Activated CD8-positive, alpha-beta memory T cell treated with anti-CD3 and anti-CD28 coated beads for 36 hours (primary cell): ENCODE measurements around the gene CDC16. TPM values are rescaled to one million over a fixed set of nuclear protein-coding genes. Genes with fewer than 3 reads are reported as not detected.

Source experiments
- CTCF ChIA-PET: fragments of 350-600 bp; sonication (Branson Sonifier 250); formaldehyde crosslinking; loops from one replicate; lab custom pipeline; 2021; ENCODE audit warnings: antibody characterized with exemption; lab: Charles Lee
- POLR2A ChIA-PET: fragments of 350-600 bp; sonication (Branson Sonifier 250); formaldehyde crosslinking; loops from one replicate; lab custom pipeline; 2021; ENCODE audit warnings: antibody characterized with exemption; lab: Charles Lee
- total RNA-seq, 2 experiments: library from RNA; stranded (reverse); gene quantifications; one replicate each; pipeline ENCODE4 v1.2.3, GENCODE V29; 2021

CDC16 gene
- total RNA-seq, 2 experiments from 2014 or later: 75.1 to 76.7 TPM

GRCh38 chr13:114283576-114283975 is 48.9 kb downstream of the CDC16 start:
- ChIA-PET CTCF (no interaction called here), POLR2A (interaction anchor here (0.7 to 1.1 kb wide), 2 partner anchors 29 to 32 kb away, joined by 3 to 5 read pairs; no protein-coding TSS in a partner anchor)

GRCh38 chr13:114284680-114285079 is 50.0 kb downstream of the CDC16 start:
- CTCF ChIA-PET: no interaction called here
- POLR2A ChIA-PET: interaction anchor here (0.7 to 1.1 kb wide), 2 partner anchors 28 to 31 kb away, joined by 3 to 5 read pairs; no protein-coding TSS in a partner anchor

- ChIA-PET POLR2A (no interaction called here), CTCF (no interaction called here)
Observed at GRCh38 chr13:114285166-114285808, 50.6 kb downstream of the CDC16 start.

- POLR2A ChIA-PET: no interaction called here
- CTCF ChIA-PET: no interaction called here
Observed at GRCh38 chr13:114286808-114287207, 52.1 kb downstream of the CDC16 start.

- ChIA-PET POLR2A (no interaction called here), CTCF (no interaction called here)
Observed at GRCh38 chr13:114288157-114288591, 53.5 kb downstream of the CDC16 start.

- ChIA-PET POLR2A (no interaction called here), CTCF (no interaction called here)
Observed at GRCh38 chr13:114296448-114296847, 61.8 kb downstream of the CDC16 start.

- CTCF ChIA-PET: interaction anchor here (1.3 kb wide), 1 partner anchor 324 kb away, joined by 3 read pairs; no protein-coding TSS in a partner anchor
- POLR2A ChIA-PET: no interaction called here
Observed at GRCh38 chr13:114296902-114297301, 62.2 kb downstream of the CDC16 start.

- CTCF ChIA-PET: no interaction called here
- POLR2A ChIA-PET: no interaction called here
Observed at GRCh38 chr13:114298866-114299265, 64.2 kb downstream of the CDC16 start.

- POLR2A ChIA-PET: no interaction called here
Observed at GRCh38 chr13:114299604-114300305, 65.1 kb downstream of the CDC16 start.

GRCh38 chr13:114303700-114304327 is 69.1 kb downstream of the CDC16 start:
- POLR2A ChIA-PET: no interaction called here
- CTCF ChIA-PET: no interaction called here

More at GRCh38 chr13:114299604-114300305, 65.1 kb downstream of the CDC16 start:
- CTCF ChIA-PET: no interaction called here

- ChIA-PET POLR2A (no interaction called here), CTCF (interaction anchor here (0.6 kb wide), 1 partner anchor 359 kb away, joined by 4 read pairs; no protein-coding TSS in a partner anchor)
Observed at GRCh38 chr13:114304346-114305034, 69.8 kb downstream of the CDC16 start.

- CTCF ChIA-PET: no interaction called here
- POLR2A ChIA-PET: no interaction called here
Observed at GRCh38 chr13:114309086-114309485, 74.4 kb downstream of the CDC16 start.

GRCh38 chr13:114309806-114310410 is 75.2 kb downstream of the CDC16 start:
- CTCF ChIA-PET: no interaction called here
- POLR2A ChIA-PET: no interaction called here

GRCh38 chr13:114310956-114311355 is 76.3 kb downstream of the CDC16 start:
- CTCF ChIA-PET: no interaction called here
- POLR2A ChIA-PET: no interaction called here

GRCh38 chr13:114311387-114311786 is 76.7 kb downstream of the CDC16 start:
- CTCF ChIA-PET: no interaction called here
- POLR2A ChIA-PET: no interaction called here

- CTCF ChIA-PET: no interaction called here
Observed at GRCh38 chr13:114311908-114312307, 77.2 kb downstream of the CDC16 start.

GRCh38 chr13:114313061-114313860 is 78.6 kb downstream of the CDC16 start:
- POLR2A ChIA-PET: interaction anchor here (0.7 to 1.7 kb wide), 4 partner anchors 23 to 33 kb away, joined by 3 to 7 read pairs (median 5); partner anchors contain the start of gene UPF3A
- CTCF ChIA-PET: interaction anchor here (0.8 kb wide), 1 partner anchor 182 kb away, joined by 3 read pairs; no protein-coding TSS in a partner anchor

More at GRCh38 chr13:114311908-114312307, 77.2 kb downstream of the CDC16 start:
- POLR2A ChIA-PET: interaction anchor here (1.1 kb wide), 1 partner anchor 28 kb away, joined by 5 read pairs; no protein-coding TSS in a partner anchor
